Smooth muscle cell of trachea (primary cell): ENCODE results near the gene RAB6D. TPM values are rescaled to one million over a fixed set of nuclear protein-coding genes. Genes with fewer than 3 reads are reported as not detected.

ENCODE experiments used
- total RNA-seq: library from RNA; depleted of rRNA; stranded (reverse); fragments of >200 nt; gene quantifications from 2 replicates; pipeline ENCODE4 v1.2.1, GENCODE V29; 2014

RAB6D gene
- under 0.01 TPM in 1 of 2 replicates, not detected in the other for total RNA-seq

DNA sequence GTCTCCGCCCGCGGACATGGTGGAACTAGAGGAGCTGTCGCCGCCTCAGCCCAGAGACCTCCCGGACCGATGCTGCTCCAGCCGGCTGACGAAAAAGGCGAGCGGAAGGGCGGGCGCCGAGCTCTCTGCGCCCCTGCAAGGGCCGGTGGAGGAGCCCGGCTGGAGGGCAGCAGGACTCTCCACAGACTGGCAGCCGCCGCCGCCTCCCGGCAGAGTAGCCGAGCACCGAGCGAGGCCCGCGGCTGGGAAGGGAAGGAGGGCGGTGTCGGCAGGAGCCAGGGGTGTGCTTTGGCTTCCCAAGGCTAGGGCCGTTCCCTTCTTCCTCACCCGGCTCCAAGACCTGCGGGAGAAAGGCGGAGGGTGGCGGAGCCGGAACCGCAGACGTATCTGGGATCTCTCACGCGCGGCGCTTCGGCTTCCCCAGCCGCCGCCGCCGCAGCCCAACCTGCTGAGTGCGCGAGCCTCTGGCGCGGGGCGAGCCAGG lies at the start of gene RAB6D:
RAB6D (minus strand) TSS at position 466 of the 484 bp plus-strand sequence; CDS start at position 18, 448 bp downstream.

Other genes starting within 250 kb of the RAB6D start
- gene POTEE, start 154.6 kb downstream of the RAB6D start, total RNA-seq, result not detected in 2 replicates
- gene TUBA3D, start 112.0 kb upstream of the RAB6D start, total RNA-seq, result not detected in 2 replicates
- gene MZT2A, start 128.2 kb upstream of the RAB6D start, total RNA-seq, result 66.8 and 119 TPM in 2 replicates
- gene CCDC74A, start 163.7 kb upstream of the RAB6D start, total RNA-seq, result 9.0 and 12.7 TPM in 2 replicates